PC-3 (cell line): Measurements from ENCODE around the gene MS4A6E. TPM values are rescaled to one million over a fixed set of nuclear protein-coding genes. Genes with fewer than 3 reads are reported as not detected.

ENCODE experiments used
- ATAC-seq: fragments of 200-7000 bp; cut with Tn5 transposase; 2 replicates; pipeline ENCODE4 v1.9.1; 2020; ENCODE audit warnings: mild to moderate bottlenecking, moderate library complexity
- Bru-seq: library from RNA; stranded (reverse); fragments of 400-500 nt; gene quantifications from one replicate; lab custom pipeline; 2021; lab: Mats Ljungman, UMichigan
- BruChase-seq, 2 experiments: library from RNA; stranded (reverse); fragments of 400-500 nt; gene quantifications; one replicate each; lab custom pipeline; 2021; lab: Mats Ljungman, UMichigan
- BruUV-seq: library from RNA; stranded (reverse); fragments of 400-500 nt; replicated peaks from 2 replicates; lab custom pipeline; 2021; lab: Mats Ljungman, UMichigan
- CTCF ChIA-PET: fragments of 300-600 bp; sonication (Branson Sonifier 250); formaldehyde crosslinking; loops from one replicate; lab custom pipeline; 2022; ENCODE audit warnings: antibody characterized with exemption; lab: Charles Lee
- POLR2A ChIA-PET: fragments of 300-600 bp; sonication (Branson Sonifier 250); formaldehyde crosslinking; loops from one replicate; lab custom pipeline; 2022; ENCODE audit warnings: antibody characterized with exemption; ENCODE audit not compliant: unreplicated experiment; lab: Charles Lee
- DNase-seq: peaks from one replicate; pipeline ENCODE4 v3.0.0-alpha.2; 2015
- H2AFZ ChIP-seq: fragments of 300-600 bp; sonication (generic); 2 replicates; pipeline ENCODE4 v1.6.0; 2016; ENCODE audit warnings: antibody characterized with exemption, low read length
- H3F3A ChIP-seq: fragments of 300-600 bp; sonication (generic); one replicate; pipeline ENCODE4 v1.6.0; 2017; ENCODE audit warnings: antibody characterized with exemption, low read length, control low read depth, mild to moderate bottlenecking; ENCODE audit not compliant: unreplicated experiment
- H3K27ac ChIP-seq: fragments of 300-600 bp; sonication (generic); 2 replicates; pipeline ENCODE4 v1.5.1; 2016; ENCODE audit warnings: mild to moderate bottlenecking, low read length
- H3K27me3 ChIP-seq: fragments of 300-600 bp; sonication (generic); 2 replicates; pipeline ENCODE4 v1.6.1; 2016; ENCODE audit warnings: low read length, mixed read lengths
- H3K36me3 ChIP-seq: fragments of 300-600 bp; sonication (generic); 2 replicates; pipeline ENCODE4 v1.6.1; 2016; ENCODE audit warnings: low read depth, mixed run types, low read length, mixed read lengths
- H3K4me1 ChIP-seq: fragments of 300-600 bp; sonication (generic); 2 replicates; pipeline ENCODE4 v1.5.1; 2016; ENCODE audit warnings: low read length; ENCODE audit not compliant: insufficient read depth
- H3K4me2 ChIP-seq: fragments of 300-600 bp; sonication (generic); 2 replicates; pipeline ENCODE4 v1.6.0; 2016; ENCODE audit warnings: low read length
- H3K4me3 ChIP-seq: fragments of 300-600 bp; sonication (generic); 2 replicates; pipeline ENCODE4 v1.5.1; 2016; ENCODE audit warnings: mild to moderate bottlenecking, low read length, mixed read lengths
- H3K79me2 ChIP-seq: fragments of 300-600 bp; sonication (generic); 2 replicates; pipeline ENCODE4 v1.6.1; 2017; ENCODE audit warnings: low read length, mixed read lengths
- H3K9ac ChIP-seq: fragments of 300-600 bp; sonication (generic); 2 replicates; pipeline ENCODE4 v1.6.0; 2016; ENCODE audit warnings: mild to moderate bottlenecking, low read length
- H3K9me2 ChIP-seq: fragments of 300-600 bp; sonication (generic); replicated peaks from 2 replicates; pipeline ENCODE4 v1.6.1; 2016; ENCODE audit warnings: mixed run types, low read length, mixed read lengths
- H3K9me3 ChIP-seq: fragments of 300-600 bp; sonication (generic); 2 replicates; pipeline ENCODE4 v1.6.1; 2016; ENCODE audit warnings: low read length, mixed read lengths
- H4K20me1 ChIP-seq: fragments of 300-600 bp; sonication (generic); 2 replicates; pipeline ENCODE4 v1.6.1; 2016; ENCODE audit warnings: low read length, mixed read lengths
- EZH2 ChIP-seq: fragments of 300-600 bp; sonication (generic); IDR thresholded peaks from one replicate; pipeline ENCODE4 v1.6.1; 2017; ENCODE audit warnings: antibody characterized with exemption, mild to moderate bottlenecking, low read length; ENCODE audit not compliant: unreplicated experiment
- EZH2phosphoT487 ChIP-seq: fragments of 300-600 bp; sonication (generic); IDR thresholded peaks from 2 replicates; pipeline ENCODE4 v1.6.1; 2018; ENCODE audit warnings: mild to moderate bottlenecking, antibody characterized with exemption, low read length, borderline replicate concordance
- intact Hi-C: fragments of 100-400 bp; cut with micrococcal nuclease; formaldehyde crosslinking; loops from 2 replicates; pipeline ENCODE4 v1.9.0; 2023
- long read RNA-seq: library from polyadenylated mRNA; unstranded; transcript quantifications from one replicate; pipeline ENCODE4 v2.0.0, GENCODE V29; 2021; ENCODE audit not compliant: unreplicated experiment
- total RNA-seq: library from RNA; depleted of rRNA; stranded (reverse); fragments of >200 nt; gene quantifications from 2 replicates; pipeline ENCODE4 v1.2.3, GENCODE V29; 2014; rRNA removed
- TF ChIP-seq, protein P1 (sequence below): fragments of 300-600 bp; sonication (generic); conservative IDR thresholded peaks from 2 replicates; pipeline ENCODE4 v1.5.1; 2017; ENCODE audit warnings: antibody characterized with exemption, low read depth, mild to moderate bottlenecking, low read length

MS4A6E gene, protein sequence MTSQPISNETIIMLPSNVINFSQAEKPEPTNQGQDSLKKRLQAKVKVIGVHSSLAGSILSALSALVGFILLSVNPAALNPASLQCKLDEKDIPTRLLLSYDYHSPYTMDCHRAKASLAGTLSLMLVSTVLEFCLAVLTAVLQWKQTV
- not detected in 2 replicates for total RNA-seq
- not detected for Bru-seq, nascent RNA
- BruChase-seq, experiment 1, labeled RNA remaining after a 6-hour chase = not detected
- not detected for BruChase-seq, experiment 2, labeled RNA remaining after a 2-hour chase
- long read RNA-seq = 0 reads

DNA sequence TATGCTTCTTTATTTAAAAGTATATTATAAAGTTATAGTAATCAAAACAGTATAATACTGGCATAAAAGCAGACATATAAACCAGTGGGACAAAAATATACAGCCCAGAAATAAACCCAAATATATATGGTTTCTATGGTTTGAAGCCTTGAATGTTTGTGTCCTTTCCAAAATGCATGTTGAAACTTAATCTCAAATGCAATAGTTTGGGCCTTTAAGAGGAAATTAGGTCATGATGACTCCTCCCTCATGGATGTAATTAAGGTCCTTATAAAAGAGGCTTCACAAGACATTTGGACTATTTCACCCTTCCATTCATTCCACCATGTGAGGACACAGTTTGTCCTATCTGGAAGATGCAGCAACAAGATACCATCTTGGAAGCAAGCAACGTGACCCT lies at the start of gene MS4A6E:
Gene MS4A6E (plus strand): TSS at position 301 of the 400 bp plus-strand sequence. CDS start 7,641 bp downstream, outside the sequence.
- ATAC-seq (no peak), DNase-seq (no peak)
- ChIA-PET POLR2A (no interaction called here), CTCF (no interaction called here)
- intact Hi-C loops = no loop called here
- H3K9ac ChIP-seq = no peak within 1 kb of the TSS
- no peaks in the 10 kb centered on the region for H3K4me1 ChIP-seq
- TF ChIP-seq EZH2 = no peak
- TF ChIP-seq, protein P1, sequence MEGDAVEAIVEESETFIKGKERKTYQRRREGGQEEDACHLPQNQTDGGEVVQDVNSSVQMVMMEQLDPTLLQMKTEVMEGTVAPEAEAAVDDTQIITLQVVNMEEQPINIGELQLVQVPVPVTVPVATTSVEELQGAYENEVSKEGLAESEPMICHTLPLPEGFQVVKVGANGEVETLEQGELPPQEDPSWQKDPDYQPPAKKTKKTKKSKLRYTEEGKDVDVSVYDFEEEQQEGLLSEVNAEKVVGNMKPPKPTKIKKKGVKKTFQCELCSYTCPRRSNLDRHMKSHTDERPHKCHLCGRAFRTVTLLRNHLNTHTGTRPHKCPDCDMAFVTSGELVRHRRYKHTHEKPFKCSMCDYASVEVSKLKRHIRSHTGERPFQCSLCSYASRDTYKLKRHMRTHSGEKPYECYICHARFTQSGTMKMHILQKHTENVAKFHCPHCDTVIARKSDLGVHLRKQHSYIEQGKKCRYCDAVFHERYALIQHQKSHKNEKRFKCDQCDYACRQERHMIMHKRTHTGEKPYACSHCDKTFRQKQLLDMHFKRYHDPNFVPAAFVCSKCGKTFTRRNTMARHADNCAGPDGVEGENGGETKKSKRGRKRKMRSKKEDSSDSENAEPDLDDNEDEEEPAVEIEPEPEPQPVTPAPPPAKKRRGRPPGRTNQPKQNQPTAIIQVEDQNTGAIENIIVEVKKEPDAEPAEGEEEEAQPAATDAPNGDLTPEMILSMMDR = no peak
- TF ChIP-seq EZH2phosphoT487 = no peak
- H3K79me2 ChIP-seq = no peaks in the 10 kb centered on the region
- no peak within 1 kb of the TSS for H3K27ac ChIP-seq
- H3K9me3 ChIP-seq = no peaks in the 10 kb centered on the region
- H3K36me3 ChIP-seq = no peaks in the 10 kb centered on the region
- no TSS peak for BruUV-seq
- peaks cover 6% of the 10 kb centered on the region; the same call in 1 of the 2 replicates for H3K27me3 ChIP-seq
- H3K9me2 ChIP-seq = no peaks in the 10 kb centered on the region
- H3K4me3 ChIP-seq = no peak within 1 kb of the TSS
- H3K4me2 ChIP-seq = no peak within 1 kb of the TSS
- no peaks in the 10 kb centered on the region for H4K20me1 ChIP-seq
- no peak within 1 kb of the TSS for H2AFZ ChIP-seq
- no peaks in the 10 kb centered on the region for H3F3A ChIP-seq

DNA sequence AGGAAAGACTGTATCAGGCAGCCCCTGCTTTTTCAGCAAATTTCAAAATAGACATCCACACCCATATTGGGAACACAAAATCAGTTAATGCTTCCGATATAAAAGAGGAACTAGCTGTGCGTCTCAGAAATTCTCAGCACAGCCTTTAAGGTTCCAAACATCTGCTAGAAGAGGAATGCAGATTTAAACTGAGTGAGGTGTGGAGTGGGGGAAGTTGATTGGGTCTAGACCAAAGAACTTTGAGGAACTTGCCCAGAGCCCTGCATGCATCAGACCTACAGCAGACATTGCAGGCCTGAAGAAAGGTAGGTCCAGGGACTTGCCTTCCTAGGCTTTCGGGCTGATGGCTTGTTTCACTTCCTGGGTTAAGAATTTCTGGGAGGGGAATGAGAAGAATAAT lies 46.6 kb upstream of the MS4A6E start, which contains the start of gene MS4A4A:
Gene MS4A4A (plus strand): TSS at position 255 of the 400 bp plus-strand sequence. CDS start 10 bp downstream, at position 265.
- Histone ChIP-seq H3K4me1 (no peaks in the 10 kb centered on the region), H3K9ac (no peak within 1 kb of the TSS), H3K4me2 (no peak within 1 kb of the TSS), H3K79me2 (no peaks in the 10 kb centered on the region), H3K36me3 (no peaks in the 10 kb centered on the region), H3K9me3 (no peaks in the 10 kb centered on the region), H3K27ac (no peak within 1 kb of the TSS), H3K9me2 (no peaks in the 10 kb centered on the region), H3K27me3 (peaks cover 9% of the 10 kb centered on the region), H3K4me3 (no peak within 1 kb of the TSS), H3F3A (no peaks in the 10 kb centered on the region), H4K20me1 (no peaks in the 10 kb centered on the region), H2AFZ (no peak within 1 kb of the TSS)
- ChIA-PET POLR2A (no interaction called here), CTCF (no interaction called here)
- no peak for DNase-seq
- TF ChIP-seq, protein P1 = no peak
- TF ChIP-seq EZH2phosphoT487 (no peak), EZH2 (no peak)
- BruUV-seq = no TSS peak
- ATAC-seq = no peak
- intact Hi-C loops = no loop called here

DNA sequence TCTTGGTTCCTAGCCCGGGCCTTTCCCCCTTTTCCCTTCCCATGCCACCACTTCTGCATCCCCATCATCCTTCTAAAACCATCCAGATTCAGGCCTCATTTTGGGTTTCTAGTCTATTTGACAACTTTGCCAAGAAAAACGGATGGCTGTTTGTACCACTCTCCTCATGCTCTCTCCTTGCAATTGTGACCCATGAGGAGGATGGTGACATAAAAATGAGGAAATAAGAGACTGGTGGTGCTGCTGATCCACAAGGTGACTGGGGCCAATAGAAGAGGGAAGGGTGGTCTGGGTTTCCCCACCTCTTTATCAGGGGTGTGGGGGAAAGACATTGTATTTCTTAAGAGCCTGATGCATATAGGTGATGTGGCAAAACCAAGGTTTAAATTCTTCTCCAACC lies 45.6 kb upstream of the MS4A6E start:
- Histone ChIP-seq H3K4me3 (no peak overlapping the region), H4K20me1 (no peaks in the 10 kb centered on the region), H2AFZ (no peak overlapping the region), H3K79me2 (no peaks in the 10 kb centered on the region), H3K9me3 (no peaks in the 10 kb centered on the region), H3K4me1 (no peaks in the 10 kb centered on the region), H3K9me2 (no peaks in the 10 kb centered on the region), H3K27ac (no peak overlapping the region), H3K27me3 (peaks cover 9% of the 10 kb centered on the region), H3F3A (no peaks in the 10 kb centered on the region), H3K9ac (no peak overlapping the region), H3K36me3 (no peaks in the 10 kb centered on the region), H3K4me2 (no peak overlapping the region)
- ChIA-PET POLR2A (no interaction called here), CTCF (no interaction called here)
- no peak for ATAC-seq
- TF ChIP-seq EZH2 (no peak), EZH2phosphoT487 (no peak)
- TF ChIP-seq, protein P1 = no peak
- intact Hi-C loops = no loop called here
- no TSS peak for BruUV-seq
- DNase-seq = no peak
